Neural progenitor cell (in vitro differentiated cells): ENCODE results near the gene SCN3A.

Experiments used
- EZH2 ChIP-seq: fragments of 200-600 bp; sonication (generic); IDR thresholded peaks from 2 replicates; pipeline ENCODE4 v1.6.1; 2017; ENCODE audit warnings: antibody characterized with exemption, mild to moderate bottlenecking, moderate library complexity
- EZH2phosphoT487 ChIP-seq: fragments of 200-600 bp; sonication (generic); IDR thresholded peaks from 2 replicates; pipeline ENCODE4 v1.6.1; 2017; ENCODE audit warnings: antibody characterized with exemption
- TF ChIP-seq, protein P1 (sequence below): fragments of 200-600 bp; sonication (generic); IDR thresholded peaks from 2 replicates; pipeline ENCODE4 v1.5.1; 2017; ENCODE audit warnings: antibody characterized with exemption, mild to moderate bottlenecking

DNA sequence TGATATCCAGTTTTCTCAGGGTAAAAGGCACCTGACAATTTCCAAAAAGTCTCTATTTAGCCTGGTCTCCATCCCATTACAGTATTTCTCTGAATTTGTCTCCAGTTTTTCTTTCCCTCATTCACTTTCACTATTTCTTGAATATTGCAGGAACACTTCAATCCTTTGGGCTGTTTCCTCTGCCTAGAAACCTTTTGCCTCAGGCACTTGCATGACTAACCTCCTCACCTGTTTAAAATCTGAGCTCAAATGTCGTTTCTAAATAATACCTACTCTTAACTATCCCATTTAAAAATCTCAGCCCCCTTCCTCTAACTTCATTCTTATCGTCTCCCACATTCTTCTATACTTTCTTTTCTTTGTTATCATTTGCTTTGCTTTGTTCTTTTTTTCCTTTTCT, 44.4 kb upstream of the SCN3A start:
- TF ChIP-seq, protein P1, sequence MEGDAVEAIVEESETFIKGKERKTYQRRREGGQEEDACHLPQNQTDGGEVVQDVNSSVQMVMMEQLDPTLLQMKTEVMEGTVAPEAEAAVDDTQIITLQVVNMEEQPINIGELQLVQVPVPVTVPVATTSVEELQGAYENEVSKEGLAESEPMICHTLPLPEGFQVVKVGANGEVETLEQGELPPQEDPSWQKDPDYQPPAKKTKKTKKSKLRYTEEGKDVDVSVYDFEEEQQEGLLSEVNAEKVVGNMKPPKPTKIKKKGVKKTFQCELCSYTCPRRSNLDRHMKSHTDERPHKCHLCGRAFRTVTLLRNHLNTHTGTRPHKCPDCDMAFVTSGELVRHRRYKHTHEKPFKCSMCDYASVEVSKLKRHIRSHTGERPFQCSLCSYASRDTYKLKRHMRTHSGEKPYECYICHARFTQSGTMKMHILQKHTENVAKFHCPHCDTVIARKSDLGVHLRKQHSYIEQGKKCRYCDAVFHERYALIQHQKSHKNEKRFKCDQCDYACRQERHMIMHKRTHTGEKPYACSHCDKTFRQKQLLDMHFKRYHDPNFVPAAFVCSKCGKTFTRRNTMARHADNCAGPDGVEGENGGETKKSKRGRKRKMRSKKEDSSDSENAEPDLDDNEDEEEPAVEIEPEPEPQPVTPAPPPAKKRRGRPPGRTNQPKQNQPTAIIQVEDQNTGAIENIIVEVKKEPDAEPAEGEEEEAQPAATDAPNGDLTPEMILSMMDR: no peak
- TF ChIP-seq EZH2phosphoT487 (no peak), EZH2 (no peak)
